Mammary epithelial cell (primary cell): ENCODE measurements around the gene CBX4.

Experiments
- CTCF ChIP-seq, 2 donors: IDR thresholded peaks in 1 of 2; conservative IDR thresholded peaks in 1 of 2; 2 replicates each; pipeline ENCODE4 v1.5.1; 2011 to 2012; ENCODE audit warnings: inconsistent platforms in 2 of 2, low read length in 2 of 2, mild to moderate bottlenecking in 2 of 2, control low read depth in 1 of 2, low read depth in 1 of 2; ENCODE audit not compliant: insufficient read depth in 1 of 2; ENCODE audit errors: extremely low read depth in 1 of 2
- EZH2 ChIP-seq: IDR thresholded peaks from 2 replicates; pipeline ENCODE4 v1.6.1; 2012; ENCODE audit warnings: low read length, inconsistent platforms, borderline replicate concordance

- TF ChIP-seq CTCF (conservative IDR thresholded peaks at IDR 0.05 in 1 of 2, IDR thresholded peaks at IDR 0.05 in 1 of 2; ENCODE audit: extremely low read depth in 1 of 2, insufficient read depth in 1 of 2, low read depth in 1 of 2, low read length in 2 of 2) (no peak), EZH2 (no peak)
Observed at GRCh38 chr17:79843474-79843815, 4.2 kb upstream of the CBX4 start.
